ENCODE measurements around the gene TNFRSF21.
"Not testable (repeated sequence)": the region's sequence is repeated elsewhere in the genome, so short reads cannot be mapped to it uniquely, and the experiment has no call there.

TNFRSF21 gene

DNA sequence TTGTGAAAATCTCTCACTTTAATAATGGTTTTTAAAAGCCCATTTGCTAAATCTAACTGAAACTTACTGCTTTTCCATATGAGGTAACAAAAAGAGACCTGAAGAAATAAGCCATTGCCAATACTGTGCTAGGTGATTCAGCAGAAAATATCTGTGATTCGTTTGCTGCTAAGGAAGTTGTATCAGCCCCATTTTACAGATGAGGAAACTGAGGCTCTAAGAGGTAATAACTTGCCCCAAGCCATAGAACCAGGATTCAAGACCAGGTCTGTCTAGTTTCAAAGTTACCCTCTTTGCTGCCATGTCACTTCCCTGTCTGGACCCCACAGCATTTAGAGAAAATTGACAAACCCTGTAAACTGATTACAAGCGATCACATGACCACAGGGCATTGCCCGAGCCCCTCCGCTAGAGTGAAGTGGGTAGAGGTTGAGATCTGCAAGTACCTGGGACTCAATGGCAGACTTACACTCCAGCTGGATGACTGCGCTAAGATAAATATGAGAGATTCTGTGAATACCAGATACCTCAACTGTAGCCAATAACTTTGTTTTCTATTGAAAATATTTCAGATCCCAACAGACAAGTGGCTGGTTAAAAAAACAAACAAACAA is 69.3 kb downstream of the TNFRSF21 start:
- Histone ChIP-seq H3K4me3 (ENCODE audit: low read length) (no peak overlapping the region), H3K4me1 (ENCODE audit: control insufficient read depth, insufficient read depth, low read length) (peaks cover 16% of the 10 kb centered on the region), H3K27ac (ENCODE audit: low read depth, low read length) (no peak overlapping the region), H3K36me3 (ENCODE audit: control insufficient read depth, insufficient read depth, low read length) (no peaks in the 10 kb centered on the region), H3K9ac (ENCODE audit: low read length) (no peak overlapping the region), H3K27me3 (ENCODE audit: control insufficient read depth, insufficient read depth, low read length) (no peaks in the 10 kb centered on the region)

DNA sequence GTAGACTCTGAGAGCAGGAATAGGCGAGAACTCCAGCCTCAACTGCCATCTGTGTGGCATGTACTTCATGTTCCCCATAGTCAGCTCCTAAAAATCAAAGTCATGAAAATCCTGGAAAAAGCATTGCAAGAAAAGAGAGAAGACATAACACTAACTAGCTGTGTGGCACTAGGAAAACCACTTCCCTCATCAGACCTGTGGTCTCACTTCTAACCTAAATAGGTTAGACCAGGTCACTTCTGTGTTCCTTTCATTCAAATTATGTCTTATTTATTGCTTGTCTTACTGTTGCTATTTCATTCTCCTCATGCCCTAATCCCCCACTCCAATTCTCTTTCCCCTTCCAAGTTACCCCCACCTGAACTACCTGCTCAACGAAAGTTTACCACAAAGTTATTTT is 70.2 kb downstream of the TNFRSF21 start:
- Histone ChIP-seq H3K4me3 (ENCODE audit: low read length) (no peak overlapping the region), H3K27me3 (ENCODE audit: control insufficient read depth, insufficient read depth, low read length) (no peaks in the 10 kb centered on the region), H3K27ac (ENCODE audit: low read depth, low read length) (no peak overlapping the region), H3K9ac (ENCODE audit: low read length) (no peak overlapping the region), H3K4me1 (ENCODE audit: control insufficient read depth, insufficient read depth, low read length) (peaks cover 16% of the 10 kb centered on the region), H3K36me3 (ENCODE audit: control insufficient read depth, insufficient read depth, low read length) (no peaks in the 10 kb centered on the region)

DNA sequence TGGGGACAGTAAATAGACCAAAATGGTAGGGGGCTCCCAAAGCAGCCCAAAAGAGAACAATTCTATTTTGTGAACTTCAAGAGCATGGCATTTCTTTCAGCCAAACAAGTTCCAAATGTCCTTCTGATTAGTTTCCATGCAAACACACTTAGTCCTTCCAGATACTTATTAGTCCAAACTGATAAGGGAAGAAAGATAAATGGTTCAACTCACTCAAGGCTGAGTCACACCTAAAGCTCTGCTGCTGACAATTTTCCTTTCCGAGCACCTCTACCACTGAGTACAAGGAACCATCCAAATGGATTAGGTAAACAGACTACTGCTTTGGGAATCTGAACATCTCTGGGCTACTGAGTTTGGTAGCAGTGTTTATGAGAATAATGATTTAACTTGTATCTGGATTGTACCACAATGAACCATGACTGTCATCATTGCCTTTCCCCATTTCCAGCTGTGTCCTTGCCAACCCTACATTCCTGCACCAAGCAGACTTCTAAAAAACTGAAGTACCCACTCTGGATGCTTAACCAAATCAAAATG is 71.2 kb downstream of the TNFRSF21 start:
- Histone ChIP-seq H3K27ac (ENCODE audit: low read depth, low read length) (no peak overlapping the region), H3K4me1 (ENCODE audit: control insufficient read depth, insufficient read depth, low read length) (peaks cover 16% of the 10 kb centered on the region), H3K36me3 (ENCODE audit: control insufficient read depth, insufficient read depth, low read length) (no peaks in the 10 kb centered on the region), H3K4me3 (ENCODE audit: low read length) (no peak overlapping the region), H3K9ac (ENCODE audit: low read length) (no peak overlapping the region), H3K27me3 (ENCODE audit: control insufficient read depth, insufficient read depth, low read length) (no peaks in the 10 kb centered on the region)

DNA sequence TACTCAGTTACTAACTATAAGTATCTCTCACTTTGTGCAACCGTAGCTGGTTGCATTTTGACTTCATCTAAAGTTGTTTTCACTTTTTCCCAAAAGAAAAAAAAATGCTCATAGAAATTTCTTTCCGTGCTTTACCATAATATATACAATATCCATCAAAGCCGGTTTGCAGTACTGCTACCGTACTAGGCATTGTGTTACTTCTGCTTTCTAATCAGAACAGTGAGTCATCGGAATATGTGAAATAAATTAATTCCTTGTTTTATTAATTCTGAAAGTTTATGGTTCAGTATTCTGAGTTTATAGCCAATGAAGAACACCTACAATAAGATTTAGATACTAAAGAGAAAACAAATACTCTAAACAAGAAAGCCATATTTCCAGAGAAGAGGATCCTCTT is 72.5 kb downstream of the TNFRSF21 start:
- no peak overlapping the region for H3K4me3 ChIP-seq (ENCODE audit: low read length)
- peaks cover 8% of the 10 kb centered on the region for H3K4me1 ChIP-seq (ENCODE audit: control insufficient read depth, insufficient read depth, low read length)
- H3K36me3 ChIP-seq (ENCODE audit: control insufficient read depth, insufficient read depth, low read length), result no peaks in the 10 kb centered on the region
- H3K9ac ChIP-seq (ENCODE audit: low read length), result no peak overlapping the region
- no peaks in the 10 kb centered on the region for H3K27me3 ChIP-seq (ENCODE audit: control insufficient read depth, insufficient read depth, low read length)
- H3K27ac ChIP-seq (ENCODE audit: low read depth, low read length), result no peak overlapping the region

DNA sequence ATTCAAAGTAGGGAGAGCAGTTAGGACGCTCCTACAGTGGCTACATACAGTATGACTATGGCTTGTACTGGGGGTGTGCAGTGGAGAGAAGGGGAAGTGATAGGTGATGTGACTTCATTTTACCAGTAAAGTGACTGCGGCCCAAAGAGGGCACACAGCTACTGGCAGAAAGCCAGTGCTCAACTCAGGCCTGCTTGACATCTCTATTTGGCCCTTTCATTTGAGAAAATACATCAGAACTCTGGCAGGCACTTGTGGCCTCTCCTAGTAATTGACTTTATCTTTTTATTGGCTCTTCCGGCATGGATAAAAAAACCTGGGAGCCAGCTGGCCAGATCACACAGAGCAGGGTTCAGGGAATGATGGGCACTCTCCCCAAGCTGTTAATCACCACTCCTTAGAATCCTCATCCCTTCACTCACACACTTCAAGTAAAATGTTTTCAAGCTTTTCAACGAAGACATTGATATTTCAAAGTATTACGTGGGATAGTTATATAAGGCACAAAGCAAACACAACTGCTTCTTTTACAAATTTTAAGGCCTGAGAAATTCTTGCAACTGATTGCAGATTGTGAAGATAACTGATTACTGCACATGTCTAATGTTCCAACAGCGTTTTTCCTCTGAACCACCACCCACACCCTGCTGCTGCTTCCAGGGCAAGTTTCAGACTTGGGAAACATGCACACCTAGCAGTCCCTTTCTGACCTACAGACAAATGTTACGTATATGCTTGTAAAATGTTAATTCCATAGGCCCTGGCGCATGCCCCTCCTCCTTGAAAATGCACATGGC is 73.5 kb downstream of the TNFRSF21 start:
- no peaks in the 10 kb centered on the region for H3K36me3 ChIP-seq (ENCODE audit: control insufficient read depth, insufficient read depth, low read length)
- H3K4me3 ChIP-seq (ENCODE audit: low read length), result no peak overlapping the region
- no peaks in the 10 kb centered on the region for H3K27me3 ChIP-seq (ENCODE audit: control insufficient read depth, insufficient read depth, low read length)
- H3K9ac ChIP-seq (ENCODE audit: low read length), result no peak overlapping the region
- no peak overlapping the region for H3K27ac ChIP-seq (ENCODE audit: low read depth, low read length)
- H3K4me1 ChIP-seq (ENCODE audit: control insufficient read depth, insufficient read depth, low read length), result peaks cover 7% of the 10 kb centered on the region

DNA sequence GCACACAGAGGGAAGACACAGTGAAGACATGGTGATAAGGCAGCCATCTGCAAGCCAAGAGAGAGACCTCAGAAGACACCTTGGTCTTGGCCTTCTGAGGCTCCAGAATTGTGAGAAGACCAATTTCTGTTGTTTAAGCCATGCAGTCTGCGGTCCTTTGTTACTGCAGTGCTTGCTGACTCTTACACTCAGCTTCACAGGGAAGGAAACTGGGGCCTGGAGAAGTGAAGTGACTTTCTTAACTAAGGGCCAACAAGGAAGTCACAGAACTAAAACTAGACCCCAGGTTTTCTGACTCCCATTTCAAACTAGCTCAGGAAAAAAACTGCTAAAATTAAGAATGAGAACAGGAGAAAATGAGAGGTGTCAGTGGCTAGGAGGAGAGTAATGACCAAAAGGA is 74.3 kb downstream of the TNFRSF21 start:
- Histone ChIP-seq H3K27me3 (ENCODE audit: control insufficient read depth, insufficient read depth, low read length) (no peaks in the 10 kb centered on the region), H3K36me3 (ENCODE audit: control insufficient read depth, insufficient read depth, low read length) (no peaks in the 10 kb centered on the region), H3K27ac (ENCODE audit: low read depth, low read length) (no peak overlapping the region), H3K4me3 (ENCODE audit: low read length) (no peak overlapping the region), H3K9ac (ENCODE audit: low read length) (no peak overlapping the region), H3K4me1 (ENCODE audit: control insufficient read depth, insufficient read depth, low read length) (peaks cover 7% of the 10 kb centered on the region)

DNA sequence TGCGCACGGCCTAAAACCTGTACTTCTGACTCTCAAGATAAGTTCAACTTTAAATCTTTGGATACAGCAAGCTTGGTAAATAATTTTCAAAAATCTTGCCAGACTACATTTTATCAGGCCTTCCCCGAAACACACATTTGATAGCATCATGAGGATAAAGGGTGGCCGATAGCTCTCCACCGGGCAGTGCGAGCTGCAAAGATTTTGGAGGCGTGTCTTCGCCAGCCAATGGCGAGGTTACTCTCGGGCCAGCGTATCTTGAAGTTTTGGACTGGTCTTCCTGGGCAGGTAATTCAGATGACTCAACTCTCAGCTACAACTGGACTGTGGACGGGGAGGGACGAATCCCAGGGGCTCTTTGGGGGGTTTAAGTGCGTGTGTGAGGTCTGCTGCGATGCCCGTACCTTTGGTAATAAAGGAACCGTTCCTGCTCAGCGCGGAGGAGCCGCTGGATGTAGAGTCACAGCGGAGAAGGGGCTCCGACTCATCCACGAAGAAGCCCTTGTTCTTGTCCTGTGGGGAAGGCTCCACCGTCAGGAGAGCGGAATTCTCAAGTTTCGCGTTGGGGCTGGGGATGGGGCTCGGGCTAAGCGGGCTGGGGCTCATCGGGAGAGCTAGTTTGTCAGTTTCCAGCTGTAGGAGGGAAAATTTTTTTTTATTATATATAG is 75.3 kb downstream of the TNFRSF21 start:
- H3K4me1 ChIP-seq (ENCODE audit: control insufficient read depth, insufficient read depth, low read length), result peaks cover 7% of the 10 kb centered on the region
- H3K9ac ChIP-seq (ENCODE audit: low read length), result no peak overlapping the region
- H3K27ac ChIP-seq (ENCODE audit: low read depth, low read length), result no peak overlapping the region
- no peaks in the 10 kb centered on the region for H3K27me3 ChIP-seq (ENCODE audit: control insufficient read depth, insufficient read depth, low read length)
- H3K36me3 ChIP-seq (ENCODE audit: control insufficient read depth, insufficient read depth, low read length), result no peaks in the 10 kb centered on the region
- H3K4me3 ChIP-seq (ENCODE audit: low read length), result no peak overlapping the region

DNA sequence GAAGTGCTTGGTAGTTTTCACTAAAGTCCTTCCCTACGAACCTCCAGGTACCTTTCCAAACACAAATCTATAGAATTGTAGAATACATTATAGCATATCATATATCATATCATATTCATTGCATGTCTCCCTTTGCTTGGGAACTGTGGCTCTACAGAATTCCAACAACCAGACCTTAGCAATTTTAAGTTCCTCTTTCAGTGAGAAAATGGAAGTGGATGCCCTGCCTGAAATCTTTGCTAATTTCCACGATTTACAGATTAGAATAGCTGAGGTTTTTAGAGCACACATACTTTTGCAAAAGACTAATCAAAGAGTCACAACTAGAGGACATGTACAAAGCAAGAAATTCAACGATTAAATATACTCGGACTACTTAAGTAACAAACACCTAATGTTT is 78.6 kb downstream of the TNFRSF21 start:
- no peaks in the 10 kb centered on the region for H3K36me3 ChIP-seq (ENCODE audit: control insufficient read depth, insufficient read depth, low read length)
- H3K9ac ChIP-seq (ENCODE audit: low read length), result no peak overlapping the region
- H3K27ac ChIP-seq (ENCODE audit: low read depth, low read length), result no peak overlapping the region
- no peaks in the 10 kb centered on the region for H3K27me3 ChIP-seq (ENCODE audit: control insufficient read depth, insufficient read depth, low read length)
- H3K4me1 ChIP-seq (ENCODE audit: control insufficient read depth, insufficient read depth, low read length), result peaks cover 2% of the 10 kb centered on the region
- H3K4me3 ChIP-seq (ENCODE audit: low read length), result no peak overlapping the region

DNA sequence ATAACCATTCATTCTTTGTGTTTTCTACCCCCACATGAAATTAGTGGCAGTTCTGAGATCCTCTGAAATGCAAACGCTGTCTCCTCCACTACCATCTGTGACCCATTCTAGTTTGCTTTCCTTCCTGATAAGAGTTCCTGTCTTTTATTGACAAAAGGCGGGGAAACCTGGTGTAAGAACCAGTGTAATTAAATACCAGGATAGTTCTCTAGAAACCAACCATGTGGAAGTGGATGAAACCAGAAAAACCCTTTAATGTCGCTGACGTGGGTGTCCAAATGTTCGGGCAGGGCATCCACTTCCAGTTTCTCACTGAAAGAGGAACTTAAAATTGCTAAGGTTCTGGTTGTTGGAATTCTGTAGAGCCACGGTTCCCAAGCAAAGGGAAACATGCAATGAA is 79.1 kb downstream of the TNFRSF21 start:
- Histone ChIP-seq H3K27me3 (ENCODE audit: control insufficient read depth, insufficient read depth, low read length) (no peaks in the 10 kb centered on the region), H3K9ac (ENCODE audit: low read length) (no peak overlapping the region), H3K36me3 (ENCODE audit: control insufficient read depth, insufficient read depth, low read length) (no peaks in the 10 kb centered on the region), H3K4me3 (ENCODE audit: low read length) (no peak overlapping the region), H3K27ac (ENCODE audit: low read depth, low read length) (no peak overlapping the region), H3K4me1 (ENCODE audit: control insufficient read depth, insufficient read depth, low read length) (no peaks in the 10 kb centered on the region)

DNA sequence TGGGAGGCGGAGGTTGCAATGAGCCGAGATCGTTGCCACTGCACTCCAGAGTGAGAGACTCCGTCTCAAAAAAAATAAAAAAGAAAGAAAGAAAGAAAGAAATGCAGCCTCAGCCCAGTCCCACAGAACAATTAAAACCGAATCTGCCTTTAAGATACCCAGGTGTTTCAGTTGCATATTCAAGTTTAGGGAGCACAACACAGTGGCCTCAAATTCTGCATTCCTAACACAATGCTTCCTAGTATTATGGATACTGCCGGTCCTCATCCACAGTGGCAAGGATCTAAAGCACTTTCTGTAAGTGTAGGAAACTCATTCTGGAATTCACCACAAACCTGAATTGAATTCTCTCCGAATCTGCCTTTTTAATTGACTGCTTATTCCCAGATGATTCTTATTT is 80.5 kb downstream of the TNFRSF21 start:
- Histone ChIP-seq H3K27ac (ENCODE audit: low read depth, low read length) (no peak overlapping the region), H3K36me3 (ENCODE audit: control insufficient read depth, insufficient read depth, low read length) (no peaks in the 10 kb centered on the region), H3K4me3 (ENCODE audit: low read length) (no peak overlapping the region)

DNA sequence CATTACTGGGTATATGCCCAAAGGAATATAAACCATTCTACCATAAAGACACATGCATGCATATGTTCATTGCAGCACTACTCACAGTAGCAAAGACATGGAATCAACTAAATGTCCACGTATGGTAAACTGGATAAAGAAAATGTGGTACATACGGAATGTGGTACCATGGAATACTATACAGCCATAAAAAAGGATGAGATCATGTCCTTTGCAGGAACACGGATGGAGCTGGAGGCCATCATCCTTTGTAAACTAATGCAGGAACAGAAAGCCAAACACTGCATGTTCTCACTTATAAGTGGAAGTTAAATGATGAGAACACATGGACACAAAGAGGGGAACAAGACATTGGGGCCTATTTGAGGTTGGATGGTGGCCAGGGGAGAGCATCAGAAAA is 81.6 kb downstream of the TNFRSF21 start:
- not testable (repeated sequence) for H3K4me3 ChIP-seq (ENCODE audit: low read length)

More for the DNA sequence above, 80.5 kb downstream of the TNFRSF21 start:
- H3K27me3 ChIP-seq (ENCODE audit: control insufficient read depth, insufficient read depth, low read length), result no peaks in the 10 kb centered on the region
- H3K4me1 ChIP-seq (ENCODE audit: control insufficient read depth, insufficient read depth, low read length), result no peaks in the 10 kb centered on the region
- H3K9ac ChIP-seq (ENCODE audit: low read length), result no peak overlapping the region

DNA sequence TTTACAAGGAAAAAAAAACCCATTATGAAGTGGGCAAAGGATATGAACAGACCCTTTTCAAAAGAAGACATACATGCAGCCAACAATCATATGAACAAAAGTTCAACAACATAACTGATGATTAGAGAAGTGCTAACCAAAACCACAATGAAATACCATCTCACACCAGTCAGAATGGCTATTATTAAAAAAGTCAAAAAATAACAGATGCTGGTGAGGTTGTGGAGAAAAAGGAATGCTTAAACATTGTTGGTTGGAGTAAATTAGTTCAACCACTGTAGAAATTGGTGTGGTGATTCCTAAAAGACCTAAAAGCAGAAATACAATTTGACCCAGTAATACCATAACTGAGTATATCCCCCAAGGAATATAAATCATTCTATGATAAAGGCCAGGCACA is 86.5 kb downstream of the TNFRSF21 start:
- H3K4me3 ChIP-seq (ENCODE audit: low read length); H3K27ac ChIP-seq (ENCODE audit: low read depth, low read length); H3K27me3 ChIP-seq (ENCODE audit: control insufficient read depth, insufficient read depth, low read length); H3K9ac ChIP-seq (ENCODE audit: low read length); H3K4me1 ChIP-seq (ENCODE audit: control insufficient read depth, insufficient read depth, low read length); H3K36me3 ChIP-seq (ENCODE audit: control insufficient read depth, insufficient read depth, low read length): not testable (repeated sequence)

More for the DNA sequence above, 81.6 kb downstream of the TNFRSF21 start:
- H3K27me3 ChIP-seq (ENCODE audit: control insufficient read depth, insufficient read depth, low read length); H3K4me1 ChIP-seq (ENCODE audit: control insufficient read depth, insufficient read depth, low read length); H3K9ac ChIP-seq (ENCODE audit: low read length); H3K27ac ChIP-seq (ENCODE audit: low read depth, low read length); H3K36me3 ChIP-seq (ENCODE audit: control insufficient read depth, insufficient read depth, low read length): not testable (repeated sequence)

Data from rectal smooth muscle tissue (tissue), 1 donor.